GM18517 (cell line): ENCODE results near the gene GAS2.
"Not testable (repeated sequence)": the region's sequence is repeated elsewhere in the genome, so short reads cannot be mapped to it uniquely, and the experiment has no call there.

Experiments
- ATAC-seq: cut with Tn5 transposase; IDR thresholded peaks from one replicate; pipeline ENCODE4 v1.9.1; 2021; ENCODE audit warnings: mild to moderate bottlenecking, moderate library complexity; ENCODE audit not compliant: unreplicated experiment

Gene GAS2

DNA sequence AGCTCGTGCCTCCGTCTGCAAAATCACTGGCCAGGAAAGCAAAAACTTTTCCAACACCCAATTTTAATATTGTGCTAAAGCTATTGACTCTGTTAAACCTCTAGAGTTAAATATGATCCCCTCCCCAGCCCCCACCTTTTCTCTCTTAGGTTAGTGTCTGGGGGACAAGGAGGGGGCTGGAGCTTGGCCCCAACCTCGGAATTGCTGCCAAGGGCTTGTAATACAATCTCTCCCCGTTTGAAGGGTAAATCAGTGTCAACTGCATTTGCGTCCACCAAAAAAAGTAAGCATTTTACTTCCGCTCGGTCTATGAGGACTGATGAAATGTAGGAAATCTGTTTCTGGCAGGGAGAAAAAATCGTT, at the start of gene GAS2:
TSS of gene GAS2 (plus strand) at position 287 of the 363 bp plus-strand sequence. CDS start 8,259 bp downstream, outside the sequence.
- peak; percentile 30 for ATAC-seq

DNA sequence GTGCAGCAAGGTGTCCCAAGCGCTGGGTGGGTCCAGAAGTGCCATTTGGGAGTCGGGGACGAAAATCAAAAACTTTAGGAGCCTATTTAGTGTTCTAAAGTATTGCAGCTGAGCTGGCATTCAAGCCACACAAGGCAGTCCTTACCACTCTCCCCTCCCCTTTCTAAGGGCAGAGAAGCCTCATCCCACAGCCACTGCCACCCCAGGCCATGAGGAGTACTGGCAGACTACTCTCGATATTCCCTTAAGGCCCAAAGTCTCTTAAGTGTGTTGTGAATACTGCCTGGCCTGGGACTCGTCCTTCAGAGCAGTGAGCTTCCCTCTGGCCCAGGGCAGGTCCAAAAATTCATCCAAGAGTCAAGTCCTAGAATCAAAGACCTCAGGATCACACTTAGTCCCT, 48.5 kb upstream of the GAS2 start:
- no peak for ATAC-seq

DNA sequence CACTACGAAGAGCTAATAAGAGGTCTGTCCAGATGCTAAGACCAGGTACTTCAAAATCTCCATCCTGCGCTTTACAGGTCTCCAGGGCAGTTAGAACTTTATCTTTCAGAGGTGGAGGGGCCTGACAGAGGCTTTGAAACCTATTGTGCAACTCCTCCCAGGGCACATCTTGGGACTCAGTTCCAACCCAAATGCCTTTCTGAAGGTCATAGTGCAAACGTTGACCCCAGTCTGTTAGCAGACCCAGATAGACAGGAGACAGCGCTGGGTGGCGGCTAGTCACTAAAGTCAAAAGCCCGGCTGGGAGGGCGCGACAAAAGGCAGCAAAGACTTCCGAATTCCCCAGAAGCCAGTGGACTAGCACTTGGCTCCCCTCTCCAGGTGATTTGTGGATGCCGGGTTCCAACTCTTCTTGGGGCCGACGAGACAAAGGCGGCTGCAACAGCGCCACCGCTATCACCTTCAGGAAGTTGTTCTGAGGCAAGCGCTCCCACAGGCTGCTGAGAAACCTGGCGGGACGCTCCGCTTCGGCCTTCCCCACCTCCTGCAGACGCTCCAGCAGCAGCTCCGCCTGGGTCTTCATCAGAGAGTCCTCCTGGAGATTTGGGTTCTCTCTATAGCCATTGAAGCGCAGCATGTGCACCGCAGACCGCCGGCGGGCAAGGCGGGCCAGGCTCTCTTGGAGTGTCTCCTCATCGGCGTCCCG, 41.5 kb upstream of the GAS2 start:
- ATAC-seq = peak; percentile 45

DNA sequence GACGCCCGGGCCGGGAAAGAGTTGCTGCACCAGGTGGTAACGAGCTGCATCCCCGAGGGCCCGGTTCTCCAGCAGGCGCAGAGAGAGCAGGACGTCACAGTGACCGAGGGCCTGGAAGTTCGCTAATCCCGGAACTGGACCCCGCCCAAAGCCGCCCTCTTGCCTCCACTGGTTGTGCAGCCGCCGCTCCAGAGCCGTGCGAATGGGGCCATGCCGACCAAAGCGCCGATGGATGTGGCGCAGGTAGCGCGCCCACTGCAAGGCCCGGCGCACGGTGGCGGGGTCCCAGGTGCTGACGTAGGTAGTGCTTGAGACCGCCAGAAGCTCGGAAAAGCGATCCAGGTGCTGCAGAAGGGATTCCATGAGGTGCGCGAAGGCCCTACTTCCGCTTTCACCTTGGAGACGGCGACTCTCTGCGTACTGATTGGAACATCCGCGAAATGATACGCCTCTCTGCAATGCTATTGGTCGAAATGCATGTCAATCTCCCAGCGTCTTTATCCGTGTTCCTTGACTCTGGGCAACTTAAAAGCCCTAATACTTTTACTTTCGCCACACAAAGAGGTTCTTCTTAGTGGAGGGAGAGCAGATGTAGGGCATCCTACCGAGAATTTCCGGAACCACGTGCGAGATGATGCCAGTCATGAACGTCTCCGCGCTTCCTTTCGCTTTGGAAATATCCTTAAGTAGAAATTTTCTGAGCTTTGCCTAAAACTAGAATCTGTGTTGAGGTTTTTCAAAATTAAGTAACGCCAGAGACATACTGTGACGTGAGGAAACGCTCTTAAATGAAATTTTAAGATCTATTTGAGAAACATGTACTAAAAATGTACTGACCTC, 40.7 kb upstream of the GAS2 start, which contains the start of gene FANCF:
TSS of gene FANCF (minus strand) at position 376 of the 840 bp plus-strand sequence. CDS start at position 363, 13 bp downstream.
- peak; percentile 97 for ATAC-seq

DNA sequence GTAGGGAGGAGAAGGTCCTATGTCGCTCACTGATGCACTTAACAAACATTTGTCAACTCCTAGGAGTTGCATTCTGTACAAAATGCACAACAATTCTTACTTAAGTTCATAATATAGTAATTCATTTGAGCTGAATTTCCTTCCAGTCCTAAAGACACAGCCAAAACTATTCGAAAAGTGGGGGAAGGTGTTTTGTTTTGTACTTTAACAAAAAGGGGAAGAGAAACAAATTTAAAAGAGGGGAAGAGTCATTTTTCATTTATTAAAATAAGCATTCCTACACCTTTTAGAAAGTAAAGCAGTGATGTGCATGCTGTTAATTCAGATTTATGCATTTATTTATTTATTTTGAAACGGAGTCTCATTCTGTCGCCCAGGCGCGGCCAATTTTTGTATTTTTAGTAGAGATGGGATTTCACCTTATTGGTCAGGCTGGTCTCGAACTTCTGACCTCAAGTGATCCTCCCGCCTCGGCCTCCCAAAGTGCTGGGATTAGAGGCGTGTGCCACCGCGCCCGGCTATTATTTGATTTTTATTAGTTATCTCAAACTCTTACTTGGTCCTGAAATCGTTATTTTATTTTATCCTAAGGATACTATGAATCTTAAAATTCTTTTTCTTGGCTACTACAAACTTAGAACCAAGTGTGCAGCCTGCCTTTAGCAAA, 39.7 kb upstream of the GAS2 start:
- no peak for ATAC-seq

DNA sequence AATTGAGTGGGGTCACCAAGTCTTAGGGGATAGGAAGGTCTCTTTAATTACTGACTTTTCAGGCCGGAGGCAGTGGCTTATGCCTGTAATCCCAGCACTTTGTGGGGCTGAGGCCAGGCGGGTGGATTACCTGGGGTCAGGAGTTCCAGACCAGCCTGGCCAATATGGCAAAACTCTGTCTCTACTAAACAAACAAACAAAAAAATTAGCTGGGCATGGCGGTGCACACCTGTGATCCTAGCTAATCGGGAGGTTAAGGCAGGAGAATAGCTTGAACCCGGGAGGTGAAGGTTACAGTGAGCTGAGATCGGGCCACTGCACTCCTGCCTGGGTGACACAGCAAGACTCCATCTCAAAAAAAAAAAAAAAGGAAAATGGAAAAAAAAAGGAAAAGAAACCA, 39.0 kb upstream of the GAS2 start:
- no peak for ATAC-seq

DNA sequence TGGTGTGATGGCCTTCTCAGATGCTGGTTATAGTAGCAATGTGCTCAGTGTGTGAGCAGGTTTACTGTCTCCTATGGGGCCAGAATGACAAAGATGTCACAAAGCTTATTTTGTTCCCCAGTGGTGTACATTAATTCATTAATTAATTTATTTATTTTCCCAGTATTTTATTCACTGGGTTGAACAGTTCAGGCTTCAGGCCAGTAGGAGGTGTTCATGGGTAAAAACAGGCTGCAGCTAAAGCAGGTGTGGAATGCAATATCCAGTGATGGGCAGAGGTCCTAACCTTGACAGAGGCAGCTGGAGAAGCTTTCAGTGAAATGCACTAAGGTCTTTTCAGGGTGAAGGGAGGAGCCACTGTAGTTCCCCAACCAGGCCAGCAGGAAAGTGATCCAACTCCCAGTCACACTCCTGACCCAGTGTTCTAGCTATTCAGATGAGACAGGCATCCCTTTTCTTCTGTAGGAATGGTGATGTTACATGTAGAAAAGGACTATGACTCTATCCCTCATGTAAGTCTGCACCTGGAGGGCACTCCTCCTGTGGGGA, 33.0 kb upstream of the GAS2 start:
- ATAC-seq = no peak

DNA sequence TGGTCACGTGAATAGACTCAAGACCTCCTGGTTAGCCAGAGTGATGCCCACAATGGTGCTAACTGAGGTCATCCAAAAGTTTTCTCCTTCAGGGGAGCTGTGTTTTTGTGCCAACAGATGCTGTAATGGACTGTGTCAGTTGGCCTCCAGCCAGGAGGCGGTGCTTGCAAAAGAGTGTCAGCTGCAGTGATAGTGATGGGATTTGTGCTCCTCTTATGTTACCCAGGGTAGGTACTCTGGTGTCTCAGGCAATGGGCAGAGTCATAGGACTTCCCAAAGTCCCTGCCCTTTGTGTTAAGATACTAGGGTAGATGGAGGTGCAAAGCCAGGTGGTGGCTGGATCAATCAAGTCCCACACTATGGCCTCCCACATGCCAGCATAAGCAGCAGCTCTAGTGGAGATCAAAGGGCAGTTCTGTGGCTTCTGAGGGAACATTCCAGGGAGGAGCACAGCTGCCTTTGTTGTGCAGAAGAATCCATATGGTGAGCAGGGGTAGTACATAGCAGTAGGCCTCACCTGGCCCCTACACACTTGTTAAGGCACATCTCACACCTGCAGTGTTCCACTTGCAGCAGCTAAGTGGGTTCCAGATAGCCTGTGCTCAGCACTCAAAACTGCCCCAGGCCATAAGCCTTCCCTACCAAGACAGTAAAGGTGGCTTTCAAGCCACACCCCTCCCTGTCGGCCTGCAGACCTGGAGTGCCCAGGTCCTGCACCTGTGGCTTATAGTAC, 31.3 kb upstream of the GAS2 start:
- no peak for ATAC-seq

DNA sequence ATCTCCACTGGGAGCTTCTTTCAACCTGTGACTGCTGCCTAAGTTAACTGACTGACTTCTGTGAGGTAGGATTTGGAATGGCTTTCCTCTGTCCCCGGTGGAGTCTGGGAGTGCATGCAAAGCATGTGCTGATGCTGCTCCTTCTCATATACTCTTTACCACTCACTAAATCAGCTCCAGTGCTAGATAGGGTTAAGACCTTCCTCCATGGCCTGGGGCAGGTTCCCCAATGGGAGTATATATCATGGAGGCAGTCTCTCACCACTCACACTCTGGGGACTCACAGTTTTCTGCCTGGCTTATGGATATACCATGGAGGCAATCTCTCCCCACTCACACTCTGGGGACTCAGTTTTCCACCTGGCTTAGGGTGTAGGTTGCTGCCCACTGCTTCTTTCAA, 30.7 kb upstream of the GAS2 start:
- no peak for ATAC-seq

DNA sequence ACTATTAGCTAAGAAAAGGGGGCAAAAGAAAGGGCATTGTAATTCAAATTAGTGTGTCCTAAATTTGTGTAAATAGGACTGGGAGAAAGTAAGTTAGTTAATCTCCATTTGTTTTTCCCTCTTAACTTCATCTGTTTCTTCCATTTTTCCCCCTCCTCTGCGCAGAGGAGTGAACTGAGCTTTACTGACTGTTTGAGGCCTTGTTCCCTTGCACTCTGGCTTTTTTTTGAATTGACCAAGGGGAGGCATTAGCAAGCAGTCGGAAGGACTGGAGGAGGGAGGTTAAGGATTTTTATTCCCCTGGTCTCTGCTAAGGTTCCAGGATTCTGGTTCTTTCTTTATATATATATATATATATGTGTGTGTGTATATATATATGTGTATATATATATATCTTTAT, 25.5 kb upstream of the GAS2 start:
- ATAC-seq = no peak

DNA sequence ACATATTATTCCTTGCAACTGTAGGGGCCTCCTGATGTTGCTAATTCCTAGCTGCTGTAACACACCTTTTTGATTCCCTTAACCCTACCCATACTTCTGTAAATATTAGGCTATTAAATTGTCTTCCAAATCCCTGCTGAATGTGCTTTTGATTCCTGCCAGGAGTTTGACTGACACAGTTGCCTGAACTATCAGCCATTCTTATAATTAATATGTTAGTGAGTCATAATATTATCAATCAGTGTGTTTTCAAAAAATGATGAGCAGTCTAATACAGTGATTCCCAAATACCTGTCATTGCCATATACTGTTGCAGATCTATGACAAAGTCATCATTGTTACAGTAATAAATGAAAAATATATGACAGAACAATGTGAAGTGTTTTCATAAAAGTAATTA, 24.9 kb upstream of the GAS2 start:
- ATAC-seq = no peak

DNA sequence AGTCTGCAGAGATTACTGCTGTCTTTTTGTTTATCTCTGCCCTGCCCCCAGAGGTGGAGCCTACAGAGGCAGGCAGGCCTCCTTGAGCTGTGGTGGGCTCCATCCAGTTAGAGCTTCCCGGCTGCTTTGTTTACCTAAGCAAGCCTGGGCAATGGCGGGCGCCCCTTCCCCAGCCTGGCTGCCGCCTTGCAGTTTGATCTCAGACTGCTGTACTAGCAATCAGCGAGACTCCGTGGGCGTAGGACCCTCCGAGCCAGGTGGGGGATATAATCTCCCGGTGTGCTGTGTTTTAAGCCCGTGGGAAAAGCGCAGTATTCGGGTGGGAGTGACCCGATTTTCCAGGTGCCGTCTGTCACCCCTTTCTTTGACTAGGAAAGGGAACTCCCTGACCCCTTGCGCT, 14.1 kb upstream of the GAS2 start:
- not testable (repeated sequence) for ATAC-seq

DNA sequence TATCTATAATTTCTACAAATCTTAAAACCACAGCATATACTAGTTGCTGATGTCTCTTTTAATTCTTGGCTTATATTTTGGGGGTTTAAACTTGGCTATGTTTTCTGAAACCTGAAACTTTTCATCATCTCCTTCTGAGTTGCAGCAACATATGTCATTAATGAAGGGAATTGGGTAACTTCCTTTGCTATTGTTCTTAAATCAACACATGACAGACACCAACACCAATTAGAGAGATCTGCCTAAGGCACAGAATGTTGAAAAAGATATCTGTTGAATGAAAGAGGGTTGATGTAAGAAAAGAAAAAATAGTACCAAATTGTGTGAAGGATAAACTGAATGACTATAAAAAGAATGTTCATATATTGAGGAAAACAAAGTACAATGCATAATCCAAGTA, 10.3 kb upstream of the GAS2 start:
- ATAC-seq = no peak

DNA sequence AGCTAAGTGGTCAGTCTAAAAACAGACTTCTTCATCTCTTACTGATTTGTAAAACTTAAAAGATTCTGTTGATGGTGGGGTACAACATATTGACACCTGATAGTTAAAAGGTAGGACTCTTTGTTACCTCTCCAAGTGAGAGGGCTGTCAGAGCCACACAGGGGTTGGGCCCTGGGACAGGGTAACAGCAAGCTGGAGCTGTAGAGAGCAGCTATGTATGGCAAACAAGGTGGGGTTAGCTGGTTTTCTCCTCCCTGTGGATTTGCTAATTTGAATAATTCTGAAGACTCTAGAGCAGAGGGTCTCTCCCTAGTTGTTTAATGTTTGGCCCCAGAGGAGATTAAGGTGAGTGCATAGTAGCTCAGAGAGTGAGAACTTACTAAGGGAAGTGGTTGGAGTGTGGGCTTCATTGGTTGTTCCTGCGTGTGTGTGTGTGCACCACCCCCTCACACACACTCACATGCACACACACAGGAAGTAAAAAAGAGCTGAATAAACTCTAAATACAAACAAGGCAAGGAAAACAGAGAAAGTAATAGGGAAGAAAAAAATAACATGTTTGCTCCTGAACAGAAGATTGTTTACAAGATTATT, 9.2 kb upstream of the GAS2 start:
- ATAC-seq = peak; percentile 95

DNA sequence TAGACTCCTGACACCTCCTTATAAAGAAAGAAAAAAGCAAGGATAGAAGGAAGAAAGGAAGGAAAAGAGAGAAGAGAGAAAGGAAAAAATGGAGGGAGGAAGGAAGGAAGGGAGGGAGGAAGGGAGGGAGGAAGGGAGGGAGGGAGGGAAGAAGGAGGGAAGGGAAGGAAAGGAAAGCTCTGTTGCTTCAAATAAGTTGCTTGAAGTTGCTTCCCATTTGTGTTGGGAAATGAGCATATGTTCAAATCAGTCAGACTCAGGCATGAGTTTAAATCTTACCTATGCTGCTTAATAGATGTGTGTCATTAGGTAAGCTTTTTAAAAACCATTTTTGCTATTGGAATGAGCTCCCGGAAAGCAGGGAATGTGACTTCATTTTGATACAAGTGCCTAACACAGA, 6.6 kb upstream of the GAS2 start:
- no peak for ATAC-seq

DNA sequence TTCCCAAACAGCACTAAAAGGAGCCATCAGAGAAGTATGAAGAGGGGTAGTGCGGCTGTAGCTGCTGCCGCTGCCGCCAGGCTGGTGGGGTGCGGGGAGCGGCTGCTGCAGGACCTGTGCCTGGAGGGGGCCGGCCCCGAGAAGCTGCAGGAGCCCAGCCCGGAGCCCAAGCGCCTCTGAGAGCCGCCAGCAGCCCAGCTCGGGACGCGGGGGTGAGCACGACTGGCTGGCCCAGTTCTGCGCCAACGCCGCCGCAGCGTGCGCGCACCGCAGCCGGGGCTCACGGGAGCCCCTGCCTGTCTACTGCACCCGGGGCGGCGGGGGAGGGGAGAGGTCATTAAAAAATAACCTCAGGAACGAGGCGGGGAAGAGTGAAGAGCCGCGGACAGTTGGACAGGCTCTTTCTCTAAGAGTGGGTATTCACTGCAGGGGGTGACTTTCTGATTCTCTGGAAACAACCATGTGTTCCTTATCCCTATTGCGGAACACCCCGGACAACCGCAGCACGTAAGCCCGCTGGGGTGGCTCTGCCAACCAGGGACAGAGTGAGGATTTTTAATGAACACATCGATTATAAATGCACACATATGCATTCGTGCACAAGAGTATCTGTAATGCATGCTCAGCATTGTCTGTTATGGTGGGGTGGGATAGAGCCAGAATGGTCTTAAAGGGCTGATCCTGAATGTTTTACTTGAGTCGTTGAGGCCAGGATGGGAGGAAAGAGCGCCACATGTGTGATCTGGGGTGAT, 453 bp downstream of the GAS2 start:
- ATAC-seq = peak; percentile 43

DNA sequence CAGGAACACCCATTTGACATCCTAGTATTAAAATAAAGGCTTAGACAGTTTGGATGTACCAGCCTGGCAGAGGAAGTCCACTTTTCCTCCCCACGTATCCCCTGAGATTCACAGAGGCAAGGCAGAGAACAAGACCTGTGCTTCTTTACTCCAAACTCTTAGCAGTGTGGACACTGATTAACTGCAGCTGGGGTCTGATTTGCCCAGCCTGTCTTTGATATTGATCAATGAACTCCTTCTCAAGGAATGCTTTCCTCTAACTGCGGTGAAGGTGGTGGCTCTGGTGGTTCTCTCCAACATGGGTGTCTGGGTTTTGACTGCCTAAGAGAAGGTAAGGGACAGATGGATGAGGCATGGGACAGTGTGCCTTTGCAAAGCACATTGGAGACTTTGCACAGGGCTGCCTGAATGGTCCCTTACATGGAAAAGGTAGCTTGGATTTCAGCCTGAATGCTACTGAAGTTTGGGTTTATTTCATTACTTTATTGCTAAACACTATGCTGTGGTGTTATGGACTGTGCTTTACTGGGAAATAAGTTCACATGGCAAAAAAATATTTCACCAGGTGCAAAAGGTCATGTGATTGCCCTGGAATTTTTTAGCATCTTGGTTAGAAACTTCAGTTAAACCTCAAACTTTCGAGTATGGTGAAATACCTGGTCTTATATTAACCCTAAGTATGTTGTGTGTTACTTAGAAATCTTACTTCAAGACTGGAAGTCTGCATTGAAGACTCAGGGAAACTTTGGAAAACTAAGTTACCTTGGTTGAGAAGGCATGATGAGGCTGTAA, 1.8 kb downstream of the GAS2 start:
- no peak for ATAC-seq

DNA sequence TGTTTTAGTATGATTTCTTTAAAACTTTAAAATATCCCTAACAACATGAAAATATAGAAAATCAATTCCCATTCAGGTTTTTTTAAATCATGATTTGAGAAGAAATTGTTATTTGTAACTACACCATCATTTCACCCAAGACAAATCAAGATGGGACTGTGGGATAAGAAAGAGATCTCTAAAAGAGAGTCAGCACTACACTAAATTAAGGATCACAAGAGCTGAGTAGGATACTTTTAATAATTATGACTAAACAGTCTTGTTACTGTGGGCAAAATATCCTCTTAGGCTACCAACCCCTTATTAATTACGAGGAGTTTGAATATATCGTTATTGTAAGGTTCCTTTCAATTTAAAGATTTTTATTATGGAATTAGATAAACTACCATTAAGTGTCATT, 3.0 kb downstream of the GAS2 start:
- no peak for ATAC-seq

DNA sequence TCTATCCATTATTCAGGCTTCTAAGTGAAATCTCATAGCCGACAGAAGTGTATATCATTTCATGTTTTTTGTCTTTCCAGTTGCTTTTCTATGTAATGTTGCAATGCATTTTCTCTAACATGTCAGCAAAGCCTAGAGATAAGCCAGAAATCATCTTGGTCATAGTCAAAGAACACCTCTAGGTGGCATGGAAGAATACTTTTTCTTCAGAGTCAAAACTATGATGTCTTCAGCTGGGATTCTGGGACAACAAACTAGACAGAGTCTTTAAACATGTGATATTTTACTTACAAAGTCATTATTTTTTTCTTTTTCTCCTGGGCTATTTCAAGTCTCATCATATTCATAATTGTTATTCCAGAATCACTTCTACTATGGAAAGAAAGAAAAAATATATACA, 4.4 kb downstream of the GAS2 start:
- peak; percentile 49 for ATAC-seq
